KOPT-K1 (cell line): ENCODE measurements around the gene PLEK.
"Not testable (repeated sequence)": the region's sequence is repeated elsewhere in the genome, so short reads cannot be mapped to it uniquely, and the experiment has no call there.

ENCODE experiments used
- H3K27ac ChIP-seq: fragments of 200-600 bp; sonication (generic); 2 replicates; pipeline ENCODE4 v1.5.1; 2016; ENCODE audit warnings: antibody characterized with exemption, mild to moderate bottlenecking, low read depth, low read length; ENCODE audit not compliant: poor library complexity, severe bottlenecking
- H3K36me3 ChIP-seq: fragments of 200-600 bp; sonication (generic); 2 replicates; pipeline ENCODE4 v1.5.1; 2017; ENCODE audit warnings: antibody characterized with exemption, mild to moderate bottlenecking, low read length, moderate library complexity; ENCODE audit not compliant: insufficient read depth
- H3K9me3 ChIP-seq: fragments of 200-600 bp; sonication (generic); 2 replicates; pipeline ENCODE4 v1.5.1; 2017; ENCODE audit warnings: antibody characterized with exemption, low read length, mild to moderate bottlenecking; ENCODE audit not compliant: insufficient read depth, poor library complexity, severe bottlenecking

PLEK gene

GRCh38 chr2:68386365-68386764 lies 21.3 kb downstream of the PLEK start:
- Histone ChIP-seq H3K36me3 (no peaks in the 10 kb centered on the region), H3K27ac (no peak overlapping the region)

GRCh38 chr2:68387408-68388350 lies 22.6 kb downstream of the PLEK start:
- H3K36me3 ChIP-seq: no peaks in the 10 kb centered on the region
- H3K9me3 ChIP-seq: no peaks in the 10 kb centered on the region
- no peak overlapping the region for H3K27ac ChIP-seq

More at GRCh38 chr2:68386365-68386764, 21.3 kb downstream of the PLEK start:
- no peaks in the 10 kb centered on the region for H3K9me3 ChIP-seq

GRCh38 chr2:68388358-68388757 lies 23.3 kb downstream of the PLEK start:
- Histone ChIP-seq H3K27ac (no peak overlapping the region), H3K36me3 (no peaks in the 10 kb centered on the region), H3K9me3 (no peaks in the 10 kb centered on the region)

- Histone ChIP-seq H3K9me3 (no peaks in the 10 kb centered on the region), H3K27ac (no peak overlapping the region), H3K36me3 (no peaks in the 10 kb centered on the region)
Measured at GRCh38 chr2:68388772-68389171, 23.7 kb downstream of the PLEK start.

- Histone ChIP-seq H3K27ac (no peak overlapping the region), H3K9me3 (no peaks in the 10 kb centered on the region), H3K36me3 (no peaks in the 10 kb centered on the region)
Measured at GRCh38 chr2:68390114-68390513, 25.0 kb downstream of the PLEK start.

- Histone ChIP-seq H3K9me3 (no peaks in the 10 kb centered on the region), H3K36me3 (no peaks in the 10 kb centered on the region), H3K27ac (no peak overlapping the region)
Measured at GRCh38 chr2:68390586-68390985, 25.5 kb downstream of the PLEK start.

GRCh38 chr2:68391099-68391498 lies 26.0 kb downstream of the PLEK start:
- Histone ChIP-seq H3K27ac (no peak overlapping the region), H3K36me3 (no peaks in the 10 kb centered on the region), H3K9me3 (no peaks in the 10 kb centered on the region)

- Histone ChIP-seq H3K36me3 (no peaks in the 10 kb centered on the region), H3K27ac (no peak overlapping the region), H3K9me3 (no peaks in the 10 kb centered on the region)
Measured at GRCh38 chr2:68391869-68392268, 26.8 kb downstream of the PLEK start.

- Histone ChIP-seq H3K36me3 (no peaks in the 10 kb centered on the region), H3K27ac (no peak overlapping the region), H3K9me3 (no peaks in the 10 kb centered on the region)
Measured at GRCh38 chr2:68396093-68396492, 31.0 kb downstream of the PLEK start.

- H3K27ac ChIP-seq, H3K36me3 ChIP-seq, H3K9me3 ChIP-seq: not testable (repeated sequence)
Measured at GRCh38 chr2:68397704-68398263, 32.7 kb downstream of the PLEK start.

GRCh38 chr2:68403199-68403644 lies 38.1 kb downstream of the PLEK start:
- Histone ChIP-seq H3K9me3 (no peaks in the 10 kb centered on the region), H3K36me3 (no peaks in the 10 kb centered on the region), H3K27ac (no peak overlapping the region)

GRCh38 chr2:68404164-68404563 lies 39.1 kb downstream of the PLEK start:
- Histone ChIP-seq H3K36me3 (no peaks in the 10 kb centered on the region), H3K27ac (no peak overlapping the region), H3K9me3 (no peaks in the 10 kb centered on the region)

GRCh38 chr2:68404893-68405799 lies 40.1 kb downstream of the PLEK start:
- Histone ChIP-seq H3K9me3 (no peaks in the 10 kb centered on the region), H3K27ac (no peak overlapping the region), H3K36me3 (no peaks in the 10 kb centered on the region)

- H3K9me3 ChIP-seq: no peaks in the 10 kb centered on the region
- no peaks in the 10 kb centered on the region for H3K36me3 ChIP-seq
- H3K27ac ChIP-seq: no peak overlapping the region
Measured at GRCh38 chr2:68411397-68412126, 46.5 kb downstream of the PLEK start.
